SK-N-SH (cell line): ENCODE data around the gene ANKRD40. TPM values are rescaled to one million over a fixed set of nuclear protein-coding genes. Genes with fewer than 3 reads are reported as not detected.

Experiments
- CTCF ChIA-PET: fragments of 300-600, 350-600 bp; formaldehyde crosslinking; extraction: SDS; loops from one replicate; lab custom pipeline; 2021; lab: Yijun Ruan, JAX
- POLR2A ChIA-PET: fragments of 350-600 bp; sonication (Branson Sonifier 250); formaldehyde crosslinking; extraction: SDS; loops from one replicate; lab custom pipeline; 2020; ENCODE audit warnings: antibody characterized with exemption, inconsistent platforms; lab: Yijun Ruan, JAX
- DNase-seq: peaks from one replicate; pipeline ENCODE4 v3.0.0; 2012
- H2AFZ ChIP-seq: fragments of 200-600 bp; sonication (generic); 2 replicates; pipeline ENCODE4 v1.8.1; 2016; ENCODE audit warnings: antibody characterized with exemption, mild to moderate bottlenecking, low read depth
- H3F3A ChIP-seq: fragments of 200-600 bp; sonication (generic); replicated peaks from 2 replicates; pipeline ENCODE3; 2016; ENCODE audit warnings: antibody characterized with exemption, mild to moderate bottlenecking; ENCODE audit not compliant: insufficient read depth
- H3K27ac ChIP-seq, 2 experiments: fragments of 200-500 bp in 1 of 2; fragments of 200-600 bp in 1 of 2; sonication (Bioruptor generic) in 1 of 2; sonication (generic), shearing (Covaris generic) in 1 of 2; 2 replicates each; pipeline versions ENCODE4 v1.5.1 to v1.6.1; 2014 to 2016; ENCODE audit warnings: low read depth in 2 of 2, inconsistent platforms in 1 of 2, low read length in 1 of 2, mild to moderate bottlenecking in 1 of 2, mixed read lengths in 1 of 2
- H3K27me3 ChIP-seq: fragments of 200-600 bp; sonication (generic), shearing (Covaris generic); 2 replicates; pipeline ENCODE4 v1.6.1; 2016; ENCODE audit warnings: mixed run types; ENCODE audit not compliant: insufficient read depth
- H3K36me3 ChIP-seq, 2 experiments: fragments of 200-500 bp in 1 of 2; fragments of 200-600 bp in 1 of 2; sonication (Bioruptor generic) in 1 of 2; sonication (generic) in 1 of 2; replicated peaks in 1 of 2; 2 replicates each; pipeline versions ENCODE3 to v1.5.1; 2014 to 2016; ENCODE audit warnings: low read length in 1 of 2, mild to moderate bottlenecking in 1 of 2; ENCODE audit not compliant: insufficient read depth in 2 of 2, control insufficient read depth in 1 of 2
- H3K4me1 ChIP-seq, 2 experiments: fragments of 200-500 bp in 1 of 2; fragments of 200-600 bp in 1 of 2; sonication (Bioruptor generic) in 1 of 2; sonication (generic), shearing (Covaris generic) in 1 of 2; 2 replicates each; pipeline versions ENCODE4 v1.5.1 to v1.6.1; 2014 to 2016; ENCODE audit warnings: low read depth in 1 of 2, low read length in 1 of 2, mixed run types in 1 of 2; ENCODE audit not compliant: insufficient read depth in 2 of 2, control insufficient read depth in 1 of 2
- H3K4me2 ChIP-seq: fragments of 200-600 bp; sonication (generic), shearing (Covaris generic); 2 replicates; pipeline ENCODE4 v1.6.1; 2017; ENCODE audit warnings: mixed run types
- H3K4me3 ChIP-seq, 2 experiments: fragments of 200-500 bp in 1 of 2; fragments of 200-600 bp in 1 of 2; sonication (Bioruptor generic) in 1 of 2; sonication (generic), shearing (Covaris generic) in 1 of 2; 2 replicates each; pipeline versions ENCODE4 v1.5.1 to v1.8.1; 2014 to 2016; ENCODE audit warnings: low read depth in 2 of 2, inconsistent platforms in 1 of 2, low read length in 1 of 2, mild to moderate bottlenecking in 1 of 2, mixed read lengths in 1 of 2, moderate library complexity in 1 of 2
- H3K79me2 ChIP-seq: fragments of 200-600 bp; sonication (generic); 2 replicates; pipeline ENCODE4 v1.8.1; 2017; ENCODE audit warnings: mild to moderate bottlenecking; ENCODE audit not compliant: insufficient read depth
- H3K9ac ChIP-seq: fragments of 200-600 bp; sonication (generic); 2 replicates; pipeline ENCODE4 v1.6.1; 2017; ENCODE audit warnings: mixed run types
- H3K9me2 ChIP-seq: fragments of 200-600 bp; sonication (generic); 2 replicates; pipeline ENCODE4 v1.6.1; 2017; ENCODE audit warnings: mixed run types
- H3K9me3 ChIP-seq: fragments of 200-600 bp; sonication (generic); 2 replicates; pipeline ENCODE4 v1.6.1; 2017; ENCODE audit warnings: mixed run types, mild to moderate bottlenecking, moderate library complexity
- H4K20me1 ChIP-seq: fragments of 200-600 bp; sonication (generic); 2 replicates; pipeline ENCODE4 v1.6.1; 2017; ENCODE audit warnings: mild to moderate bottlenecking, mixed run types; ENCODE audit not compliant: insufficient read depth
- CHD2 ChIP-seq: fragments of 150-350 bp; IDR thresholded peaks from 2 replicates; pipeline ENCODE4 v1.6.1; 2018; ENCODE audit warnings: low read length; ENCODE audit not compliant: partially characterized antibody
- ELF1 ChIP-seq: IDR thresholded peaks from 2 replicates; pipeline ENCODE4 v1.4.0; 2012
- FOXJ3 ChIP-seq: sonication (generic); formaldehyde crosslinking; IDR thresholded peaks from 2 replicates; pipeline ENCODE4 v1.5.1; 2020; ENCODE audit warnings: mild to moderate bottlenecking, missing genetic modification reagents
- GABPA ChIP-seq: IDR thresholded peaks from 2 replicates; pipeline ENCODE4 v1.4.0; 2012; ENCODE audit warnings: low read depth, mild to moderate bottlenecking
- GATA2 ChIP-seq: sonication (generic); formaldehyde crosslinking; IDR thresholded peaks from 2 replicates; pipeline ENCODE4 v1.5.0; 2020; ENCODE audit warnings: mild to moderate bottlenecking, missing genetic modification reagents
- MXI1 ChIP-seq: IDR thresholded peaks from 2 replicates; pipeline ENCODE4 v1.6.1; 2012; ENCODE audit warnings: mild to moderate bottlenecking, low read depth, low read length, improper control_type of control experiment
- NFIC ChIP-seq: IDR thresholded peaks from 2 replicates; pipeline ENCODE4 v1.4.0; 2012; ENCODE audit warnings: borderline replicate concordance
- POLR2AphosphoS5 ChIP-seq: IDR thresholded peaks from 2 replicates; pipeline ENCODE4 v1.6.1; 2012; ENCODE audit warnings: low read depth, low read length
- RAD21 ChIP-seq: IDR thresholded peaks from 2 replicates; pipeline ENCODE4 v1.6.1; 2012; ENCODE audit warnings: mild to moderate bottlenecking, low read length
- RCOR1 ChIP-seq: fragments of 150-350 bp; IDR thresholded peaks from 2 replicates; pipeline ENCODE4 v1.6.1; 2017; ENCODE audit warnings: antibody characterized with exemption, low read length
- REST ChIP-seq: IDR thresholded peaks from 2 replicates; pipeline ENCODE4 v1.6.1; 2012; ENCODE audit warnings: mild to moderate bottlenecking, low read depth, low read length, moderate library complexity
- RFX5 ChIP-seq: IDR thresholded peaks from 2 replicates; pipeline ENCODE4 v1.6.1; 2012; ENCODE audit warnings: mild to moderate bottlenecking, improper control_type of control experiment, low read length
- RXRA ChIP-seq: IDR thresholded peaks from 2 replicates; pipeline ENCODE4 v1.4.0; 2012; ENCODE audit warnings: low read depth, mild to moderate bottlenecking, borderline replicate concordance
- SIN3A ChIP-seq: IDR thresholded peaks from 2 replicates; pipeline ENCODE4 v1.6.1; 2012; ENCODE audit warnings: low read depth, mild to moderate bottlenecking, low read length, moderate library complexity, borderline replicate concordance
- SMC3 ChIP-seq: IDR thresholded peaks from 2 replicates; pipeline ENCODE4 v1.6.1; 2012; ENCODE audit warnings: low read depth, low read length, improper control_type of control experiment
- TAF1 ChIP-seq: IDR thresholded peaks from 2 replicates; pipeline ENCODE4 v1.6.1; 2012; ENCODE audit warnings: low read depth, mild to moderate bottlenecking, low read length, moderate library complexity, borderline replicate concordance
- TEAD4 ChIP-seq: IDR thresholded peaks from 2 replicates; pipeline ENCODE4 v1.4.0; 2012; ENCODE audit warnings: mild to moderate bottlenecking, borderline replicate concordance; ENCODE audit not compliant: insufficient read depth
- USF1 ChIP-seq: IDR thresholded peaks from 2 replicates; pipeline ENCODE4 v1.4.0; 2012; ENCODE audit warnings: low read depth, borderline replicate concordance
- USF2 ChIP-seq: fragments of 150-350 bp; IDR thresholded peaks from 2 replicates; pipeline ENCODE4 v1.6.1; 2017; ENCODE audit warnings: antibody characterized with exemption, low read length, low read depth, borderline replicate concordance
- YY1 ChIP-seq: IDR thresholded peaks from 2 replicates; pipeline ENCODE4 v1.4.0; 2012; ENCODE audit warnings: low read depth, mild to moderate bottlenecking
- WGBS: methylation state at CpG from one replicate; pipeline ENCODE4 v1.1.6; 2017; ENCODE audit warnings: low lambda C conversion rate; 5-methylcytosine and 5-hydroxymethylcytosine counted together
- polyA plus RNA-seq, 3 experiments: library from polyadenylated mRNA; depleted of rRNA; stranded (reverse); fragments of >200 nt; gene quantifications; 2 replicates each; pipeline ENCODE4 v1.2.3, GENCODE V29; 2012
- TF ChIP-seq, protein P1 (sequence below): fragments of 200-600 bp; sonication (generic); IDR thresholded peaks from 2 replicates; pipeline ENCODE4 v1.6.1; 2017; ENCODE audit warnings: antibody characterized with exemption, mild to moderate bottlenecking, moderate library complexity

Gene ANKRD40
- polyA plus RNA-seq, 1 of the 3 experiments (the other 2 are of a cell fraction): 33.6 TPM

DNA sequence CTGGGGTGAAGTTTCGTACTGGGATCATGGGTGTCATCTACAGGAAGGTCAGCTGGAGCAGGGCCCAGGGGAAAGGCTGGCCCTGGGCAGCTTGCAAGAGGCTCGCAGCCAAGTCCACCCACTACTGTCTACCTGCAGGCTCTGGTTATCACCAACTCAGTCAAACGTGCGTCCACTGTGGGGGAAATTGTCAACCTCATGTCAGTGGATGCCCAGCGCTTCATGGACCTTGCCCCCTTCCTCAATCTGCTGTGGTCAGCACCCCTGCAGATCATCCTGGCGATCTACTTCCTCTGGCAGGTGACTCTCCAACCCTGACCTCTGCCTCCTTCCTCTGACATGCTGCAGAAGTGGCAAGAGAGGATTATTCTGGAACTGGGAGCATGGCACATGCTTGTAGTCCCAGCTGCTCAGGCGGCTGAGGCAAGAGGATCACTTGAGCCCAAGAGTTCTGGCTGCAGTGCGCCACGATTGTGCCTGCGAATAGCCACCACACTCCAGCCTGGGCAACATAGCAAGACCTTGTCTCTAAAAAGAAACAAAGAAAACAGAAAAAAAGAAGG is 43.8 kb downstream of the ANKRD40 start (continued):
- TF ChIP-seq, protein P1, sequence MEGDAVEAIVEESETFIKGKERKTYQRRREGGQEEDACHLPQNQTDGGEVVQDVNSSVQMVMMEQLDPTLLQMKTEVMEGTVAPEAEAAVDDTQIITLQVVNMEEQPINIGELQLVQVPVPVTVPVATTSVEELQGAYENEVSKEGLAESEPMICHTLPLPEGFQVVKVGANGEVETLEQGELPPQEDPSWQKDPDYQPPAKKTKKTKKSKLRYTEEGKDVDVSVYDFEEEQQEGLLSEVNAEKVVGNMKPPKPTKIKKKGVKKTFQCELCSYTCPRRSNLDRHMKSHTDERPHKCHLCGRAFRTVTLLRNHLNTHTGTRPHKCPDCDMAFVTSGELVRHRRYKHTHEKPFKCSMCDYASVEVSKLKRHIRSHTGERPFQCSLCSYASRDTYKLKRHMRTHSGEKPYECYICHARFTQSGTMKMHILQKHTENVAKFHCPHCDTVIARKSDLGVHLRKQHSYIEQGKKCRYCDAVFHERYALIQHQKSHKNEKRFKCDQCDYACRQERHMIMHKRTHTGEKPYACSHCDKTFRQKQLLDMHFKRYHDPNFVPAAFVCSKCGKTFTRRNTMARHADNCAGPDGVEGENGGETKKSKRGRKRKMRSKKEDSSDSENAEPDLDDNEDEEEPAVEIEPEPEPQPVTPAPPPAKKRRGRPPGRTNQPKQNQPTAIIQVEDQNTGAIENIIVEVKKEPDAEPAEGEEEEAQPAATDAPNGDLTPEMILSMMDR: no peak
- TF ChIP-seq USF2 (no peak), RFX5 (no peak)
- TF ChIP-seq, all 33 proteins: peak for 0

GRCh38 chr17:50662632-50663225 is 45.0 kb downstream of the ANKRD40 start:
- H3K27me3 ChIP-seq: no peaks in the 10 kb centered on the region
- H3K4me3 ChIP-seq: no peak overlapping the region
- no peaks in the 10 kb centered on the region for H3K79me2 ChIP-seq
- H3K9ac ChIP-seq: no peak overlapping the region
- peaks cover 38% of the 10 kb centered on the region for H3F3A ChIP-seq
- H2AFZ ChIP-seq: no peak overlapping the region
- 94% methylated on average over 9 of the region's 9 CpGs for WGBS
- DNase-seq: no peak
- H3K4me2 ChIP-seq: peak overlapping the region; percentile 56
- H3K9me3 ChIP-seq: no peaks in the 10 kb centered on the region
- ChIA-PET POLR2A (interaction anchor here (0.6 kb wide), 1 partner anchor 178 kb away, joined by 4 read pairs; no protein-coding TSS in a partner anchor), CTCF (interaction anchor here (0.9 to 5.5 kb wide), 8 partner anchors 14 to 116 kb away, joined by 4 to 38 read pairs (median 15); no protein-coding TSS in a partner anchor)
- H4K20me1 ChIP-seq: no peaks in the 10 kb centered on the region
- H3K9me2 ChIP-seq: no peaks in the 10 kb centered on the region
- peaks cover 42 to 44% of the 10 kb centered on the region in 2 experiments for H3K4me1 ChIP-seq
- H3K36me3 ChIP-seq: peaks cover 9 to 10% of the 10 kb centered on the region in 2 experiments
- TF ChIP-seq YY1 (no peak), USF2 (no peak), REST (no peak), SMC3 (no peak), POLR2AphosphoS5 (no peak), MXI1 (no peak), NFIC (no peak), FOXJ3 (CRISPR knock-in tag) (no peak), GATA2 (no peak), TAF1 (no peak), ELF1 (no peak), CHD2 (no peak), GABPA (no peak), RXRA (no peak), RCOR1 (no peak), USF1 (no peak), RAD21 (no peak), TEAD4 (no peak), SIN3A (no peak)
- H3K27ac ChIP-seq: peak overlapping the region in 1 of 2 experiments; percentile 77; a peak in 2 of 4 replicates
